ENCODE results near the gene MATCAP1. TPM values are rescaled to one million over a fixed set of nuclear protein-coding genes. Genes with fewer than 3 reads are reported as not detected.

MATCAP1 gene
- total RNA-seq, 1 experiment from 2014 or later, result 40.8 TPM

DNA sequence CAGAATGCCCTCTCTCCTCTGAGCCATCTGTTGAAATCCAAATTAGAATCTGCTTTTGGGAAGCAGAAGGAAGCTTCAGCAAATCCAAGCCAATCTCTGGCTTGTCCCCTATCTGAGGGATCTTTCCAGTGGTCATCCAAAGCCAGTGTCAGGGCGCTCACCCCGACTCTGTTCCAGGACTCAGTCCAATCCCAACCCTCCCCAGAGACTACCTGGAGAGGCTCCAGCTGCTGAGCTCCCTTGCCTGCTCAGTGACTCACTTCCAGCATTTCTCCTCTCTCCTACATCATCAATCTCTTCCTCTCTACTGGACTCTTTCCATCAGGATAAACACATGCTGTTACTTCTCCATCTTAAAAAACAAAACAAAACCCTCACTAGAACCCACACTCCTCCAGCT is 2.4 kb downstream of the MATCAP1 start:
- TF ChIP-seq ELF4 (CRISPR knock-in tag; IDR thresholded peaks at IDR 0.05; ENCODE audit: low read depth) (no peak), MXD4 (CRISPR knock-in tag; IDR thresholded peaks at IDR 0.05; ENCODE audit: borderline replicate concordance) (no peak), TEAD4 (CRISPR knock-in tag; IDR thresholded peaks at IDR 0.05) (no peak), NR1H2 (CRISPR knock-in tag; IDR thresholded peaks at IDR 0.05) (no peak), GRHL2 (CRISPR knock-in tag; IDR thresholded peaks at IDR 0.05; ENCODE audit: insufficient replicate concordance, severe bottlenecking) (no peak), KAT7 (CRISPR knock-in tag; IDR thresholded peaks at IDR 0.05; ENCODE audit: borderline replicate concordance) (no peak)
- TF ChIP-seq, protein P1, sequence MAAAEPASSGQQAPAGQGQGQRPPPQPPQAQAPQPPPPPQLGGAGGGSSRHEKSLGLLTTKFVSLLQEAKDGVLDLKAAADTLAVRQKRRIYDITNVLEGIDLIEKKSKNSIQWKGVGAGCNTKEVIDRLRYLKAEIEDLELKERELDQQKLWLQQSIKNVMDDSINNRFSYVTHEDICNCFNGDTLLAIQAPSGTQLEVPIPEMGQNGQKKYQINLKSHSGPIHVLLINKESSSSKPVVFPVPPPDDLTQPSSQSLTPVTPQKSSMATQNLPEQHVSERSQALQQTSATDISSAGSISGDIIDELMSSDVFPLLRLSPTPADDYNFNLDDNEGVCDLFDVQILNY (CRISPR knock-in tag; IDR thresholded peaks at IDR 0.05), result no peak
- TF ChIP-seq, protein P2, sequence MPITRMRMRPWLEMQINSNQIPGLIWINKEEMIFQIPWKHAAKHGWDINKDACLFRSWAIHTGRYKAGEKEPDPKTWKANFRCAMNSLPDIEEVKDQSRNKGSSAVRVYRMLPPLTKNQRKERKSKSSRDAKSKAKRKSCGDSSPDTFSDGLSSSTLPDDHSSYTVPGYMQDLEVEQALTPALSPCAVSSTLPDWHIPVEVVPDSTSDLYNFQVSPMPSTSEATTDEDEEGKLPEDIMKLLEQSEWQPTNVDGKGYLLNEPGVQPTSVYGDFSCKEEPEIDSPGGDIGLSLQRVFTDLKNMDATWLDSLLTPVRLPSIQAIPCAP (CRISPR knock-in tag; IDR thresholded peaks at IDR 0.05), result no peak
- Mint-ChIP-seq H3K4me3 (no peak overlapping the region), H3K36me3 (peaks cover 3% of the 10 kb centered on the region; the same call in 1 of the 2 replicates), H3K9me3 (no peaks in the 10 kb centered on the region), H3K27me3 (ENCODE audit: low read depth) (peaks cover 43% of the 10 kb centered on the region), H3K27ac (no peak overlapping the region), H3K4me1 (peaks cover 22% of the 10 kb centered on the region)
- ATAC-seq (no peak), DNase-seq (ENCODE audit: low spot score) (no peak)
- POLR2A ChIA-PET, result no interaction called here
- CTCF ChIA-PET, result no interaction called here

DNA sequence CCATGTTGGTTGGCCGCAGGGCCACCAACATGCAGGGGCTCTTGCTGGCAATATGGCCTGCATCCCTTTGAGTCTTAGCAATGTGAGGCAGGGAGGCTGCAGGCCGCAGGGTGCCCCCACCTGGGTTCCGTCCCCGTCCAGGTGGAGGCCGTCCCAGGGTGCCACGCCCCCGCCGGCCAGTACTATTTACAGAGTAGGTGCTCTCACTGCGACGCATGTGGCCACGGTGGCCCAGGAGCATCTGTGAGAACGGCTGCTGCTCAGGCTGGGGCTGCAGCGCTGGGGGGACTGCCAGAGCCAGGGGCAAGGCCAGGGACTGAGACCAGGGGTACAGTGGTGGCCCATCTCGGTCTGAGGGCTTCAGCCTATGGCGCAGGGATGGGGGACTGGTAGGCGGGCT is 3.6 kb downstream of the MATCAP1 start:
- TF ChIP-seq, protein P3, sequence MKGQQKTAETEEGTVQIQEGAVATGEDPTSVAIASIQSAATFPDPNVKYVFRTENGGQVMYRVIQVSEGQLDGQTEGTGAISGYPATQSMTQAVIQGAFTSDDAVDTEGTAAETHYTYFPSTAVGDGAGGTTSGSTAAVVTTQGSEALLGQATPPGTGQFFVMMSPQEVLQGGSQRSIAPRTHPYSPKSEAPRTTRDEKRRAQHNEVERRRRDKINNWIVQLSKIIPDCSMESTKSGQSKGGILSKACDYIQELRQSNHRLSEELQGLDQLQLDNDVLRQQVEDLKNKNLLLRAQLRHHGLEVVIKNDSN (CRISPR knock-in tag; IDR thresholded peaks at IDR 0.05), result no peak
- TF ChIP-seq, protein P4, sequence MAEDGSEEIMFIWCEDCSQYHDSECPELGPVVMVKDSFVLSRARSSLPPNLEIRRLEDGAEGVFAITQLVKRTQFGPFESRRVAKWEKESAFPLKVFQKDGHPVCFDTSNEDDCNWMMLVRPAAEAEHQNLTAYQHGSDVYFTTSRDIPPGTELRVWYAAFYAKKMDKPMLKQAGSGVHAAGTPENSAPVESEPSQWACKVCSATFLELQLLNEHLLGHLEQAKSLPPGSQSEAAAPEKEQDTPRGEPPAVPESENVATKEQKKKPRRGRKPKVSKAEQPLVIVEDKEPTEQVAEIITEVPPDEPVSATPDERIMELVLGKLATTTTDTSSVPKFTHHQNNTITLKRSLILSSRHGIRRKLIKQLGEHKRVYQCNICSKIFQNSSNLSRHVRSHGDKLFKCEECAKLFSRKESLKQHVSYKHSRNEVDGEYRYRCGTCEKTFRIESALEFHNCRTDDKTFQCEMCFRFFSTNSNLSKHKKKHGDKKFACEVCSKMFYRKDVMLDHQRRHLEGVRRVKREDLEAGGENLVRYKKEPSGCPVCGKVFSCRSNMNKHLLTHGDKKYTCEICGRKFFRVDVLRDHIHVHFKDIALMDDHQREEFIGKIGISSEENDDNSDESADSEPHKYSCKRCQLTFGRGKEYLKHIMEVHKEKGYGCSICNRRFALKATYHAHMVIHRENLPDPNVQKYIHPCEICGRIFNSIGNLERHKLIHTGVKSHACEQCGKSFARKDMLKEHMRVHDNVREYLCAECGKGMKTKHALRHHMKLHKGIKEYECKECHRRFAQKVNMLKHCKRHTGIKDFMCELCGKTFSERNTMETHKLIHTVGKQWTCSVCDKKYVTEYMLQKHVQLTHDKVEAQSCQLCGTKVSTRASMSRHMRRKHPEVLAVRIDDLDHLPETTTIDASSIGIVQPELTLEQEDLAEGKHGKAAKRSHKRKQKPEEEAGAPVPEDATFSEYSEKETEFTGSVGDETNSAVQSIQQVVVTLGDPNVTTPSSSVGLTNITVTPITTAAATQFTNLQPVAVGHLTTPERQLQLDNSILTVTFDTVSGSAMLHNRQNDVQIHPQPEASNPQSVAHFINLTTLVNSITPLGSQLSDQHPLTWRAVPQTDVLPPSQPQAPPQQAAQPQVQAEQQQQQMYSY (CRISPR knock-in tag; IDR thresholded peaks at IDR 0.05), result no peak
- TF ChIP-seq, protein P5, sequence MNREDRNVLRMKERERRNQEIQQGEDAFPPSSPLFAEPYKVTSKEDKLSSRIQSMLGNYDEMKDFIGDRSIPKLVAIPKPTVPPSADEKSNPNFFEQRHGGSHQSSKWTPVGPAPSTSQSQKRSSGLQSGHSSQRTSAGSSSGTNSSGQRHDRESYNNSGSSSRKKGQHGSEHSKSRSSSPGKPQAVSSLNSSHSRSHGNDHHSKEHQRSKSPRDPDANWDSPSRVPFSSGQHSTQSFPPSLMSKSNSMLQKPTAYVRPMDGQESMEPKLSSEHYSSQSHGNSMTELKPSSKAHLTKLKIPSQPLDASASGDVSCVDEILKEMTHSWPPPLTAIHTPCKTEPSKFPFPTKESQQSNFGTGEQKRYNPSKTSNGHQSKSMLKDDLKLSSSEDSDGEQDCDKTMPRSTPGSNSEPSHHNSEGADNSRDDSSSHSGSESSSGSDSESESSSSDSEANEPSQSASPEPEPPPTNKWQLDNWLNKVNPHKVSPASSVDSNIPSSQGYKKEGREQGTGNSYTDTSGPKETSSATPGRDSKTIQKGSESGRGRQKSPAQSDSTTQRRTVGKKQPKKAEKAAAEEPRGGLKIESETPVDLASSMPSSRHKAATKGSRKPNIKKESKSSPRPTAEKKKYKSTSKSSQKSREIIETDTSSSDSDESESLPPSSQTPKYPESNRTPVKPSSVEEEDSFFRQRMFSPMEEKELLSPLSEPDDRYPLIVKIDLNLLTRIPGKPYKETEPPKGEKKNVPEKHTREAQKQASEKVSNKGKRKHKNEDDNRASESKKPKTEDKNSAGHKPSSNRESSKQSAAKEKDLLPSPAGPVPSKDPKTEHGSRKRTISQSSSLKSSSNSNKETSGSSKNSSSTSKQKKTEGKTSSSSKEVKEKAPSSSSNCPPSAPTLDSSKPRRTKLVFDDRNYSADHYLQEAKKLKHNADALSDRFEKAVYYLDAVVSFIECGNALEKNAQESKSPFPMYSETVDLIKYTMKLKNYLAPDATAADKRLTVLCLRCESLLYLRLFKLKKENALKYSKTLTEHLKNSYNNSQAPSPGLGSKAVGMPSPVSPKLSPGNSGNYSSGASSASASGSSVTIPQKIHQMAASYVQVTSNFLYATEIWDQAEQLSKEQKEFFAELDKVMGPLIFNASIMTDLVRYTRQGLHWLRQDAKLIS (CRISPR knock-in tag; IDR thresholded peaks at IDR 0.05; ENCODE audit: borderline replicate concordance), result no peak
- TF ChIP-seq, protein P6, sequence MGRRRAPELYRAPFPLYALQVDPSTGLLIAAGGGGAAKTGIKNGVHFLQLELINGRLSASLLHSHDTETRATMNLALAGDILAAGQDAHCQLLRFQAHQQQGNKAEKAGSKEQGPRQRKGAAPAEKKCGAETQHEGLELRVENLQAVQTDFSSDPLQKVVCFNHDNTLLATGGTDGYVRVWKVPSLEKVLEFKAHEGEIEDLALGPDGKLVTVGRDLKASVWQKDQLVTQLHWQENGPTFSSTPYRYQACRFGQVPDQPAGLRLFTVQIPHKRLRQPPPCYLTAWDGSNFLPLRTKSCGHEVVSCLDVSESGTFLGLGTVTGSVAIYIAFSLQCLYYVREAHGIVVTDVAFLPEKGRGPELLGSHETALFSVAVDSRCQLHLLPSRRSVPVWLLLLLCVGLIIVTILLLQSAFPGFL (CRISPR knock-in tag; IDR thresholded peaks at IDR 0.05; ENCODE audit: borderline replicate concordance), result no peak
- TF ChIP-seq, protein P2 (CRISPR knock-in tag; IDR thresholded peaks at IDR 0.05), result no peak
- TF ChIP-seq, protein P7, sequence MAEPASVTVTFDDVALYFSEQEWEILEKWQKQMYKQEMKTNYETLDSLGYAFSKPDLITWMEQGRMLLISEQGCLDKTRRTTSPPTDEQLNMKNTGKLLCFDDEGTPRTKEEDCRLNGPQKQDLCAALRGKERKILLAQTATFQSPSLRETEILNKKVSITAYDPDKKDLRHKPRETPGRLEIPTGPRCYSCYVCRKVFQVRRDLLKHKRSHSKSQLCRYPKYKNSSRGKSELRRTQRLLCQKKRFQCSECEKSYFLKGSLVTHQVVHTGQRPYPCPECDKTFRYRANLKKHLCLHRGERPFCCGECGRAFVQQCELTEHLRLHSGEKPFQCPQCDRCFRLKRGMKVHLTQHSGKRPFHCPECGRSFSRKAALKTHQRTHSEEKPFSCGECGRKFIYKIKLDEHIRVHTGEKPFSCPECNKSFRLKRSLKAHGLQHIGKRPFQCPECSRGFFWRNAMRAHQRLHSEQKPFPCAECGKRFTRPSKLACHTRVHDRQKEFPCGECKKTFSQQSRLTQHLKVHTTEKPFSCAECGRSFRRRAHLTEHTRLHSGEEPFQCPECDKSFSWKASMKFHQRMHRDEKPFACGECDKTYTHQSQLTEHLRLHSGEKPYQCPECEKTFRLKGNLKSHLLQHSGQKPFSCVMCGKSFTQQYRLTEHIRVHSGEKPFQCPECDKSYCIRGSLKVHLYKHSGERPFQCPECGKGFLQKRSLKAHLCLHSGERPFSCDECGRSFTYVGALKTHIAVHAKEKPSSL (CRISPR knock-in tag; conservative IDR thresholded peaks at IDR 0.05), result no peak
- TF ChIP-seq TCF7 (CRISPR knock-in tag; IDR thresholded peaks at IDR 0.05; ENCODE audit: low read depth) (no peak), ZNF416 (CRISPR knock-in tag; IDR thresholded peaks at IDR 0.05) (no peak), GRHL2 (CRISPR knock-in tag; IDR thresholded peaks at IDR 0.05; ENCODE audit: insufficient replicate concordance, severe bottlenecking) (no peak), SMAD4 (CRISPR knock-in tag; IDR thresholded peaks at IDR 0.05) (no peak), MXD4 (CRISPR knock-in tag; IDR thresholded peaks at IDR 0.05; ENCODE audit: borderline replicate concordance) (no peak)
- TF ChIP-seq, protein P8, sequence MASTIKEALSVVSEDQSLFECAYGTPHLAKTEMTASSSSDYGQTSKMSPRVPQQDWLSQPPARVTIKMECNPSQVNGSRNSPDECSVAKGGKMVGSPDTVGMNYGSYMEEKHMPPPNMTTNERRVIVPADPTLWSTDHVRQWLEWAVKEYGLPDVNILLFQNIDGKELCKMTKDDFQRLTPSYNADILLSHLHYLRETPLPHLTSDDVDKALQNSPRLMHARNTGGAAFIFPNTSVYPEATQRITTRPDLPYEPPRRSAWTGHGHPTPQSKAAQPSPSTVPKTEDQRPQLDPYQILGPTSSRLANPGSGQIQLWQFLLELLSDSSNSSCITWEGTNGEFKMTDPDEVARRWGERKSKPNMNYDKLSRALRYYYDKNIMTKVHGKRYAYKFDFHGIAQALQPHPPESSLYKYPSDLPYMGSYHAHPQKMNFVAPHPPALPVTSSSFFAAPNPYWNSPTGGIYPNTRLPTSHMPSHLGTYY (CRISPR knock-in tag; IDR thresholded peaks at IDR 0.05), result no peak
- peaks cover 15% of the 10 kb centered on the region for H3K4me1 Mint-ChIP-seq
- peaks cover 43% of the 10 kb centered on the region for H3K27me3 Mint-ChIP-seq (ENCODE audit: low read depth)
- no peak for ATAC-seq
- no peak overlapping the region for H3K27ac Mint-ChIP-seq
- CTCF ChIA-PET, result interaction anchor here (1.2 to 1.4 kb wide), 2 partner anchors 10 to 162 kb away, joined by 5 read pairs; partner anchors contain the start of gene NOL3
- POLR2A ChIA-PET, result no interaction called here
- peak; percentile 11 for DNase-seq (ENCODE audit: low spot score)
- H3K36me3 Mint-ChIP-seq, result peaks cover 3% of the 10 kb centered on the region; the same call in 1 of the 2 replicates
- no peak overlapping the region for H3K4me3 Mint-ChIP-seq
- H3K9me3 Mint-ChIP-seq, result no peaks in the 10 kb centered on the region

Measured in WTC11 (cell line).